Activated effector memory CD4-positive, alpha-beta T cell treated with anti-CD3 and anti-CD28 coated beads, Interleukin-2, amount 50 U/mL, for 16 hours (primary cell): ENCODE results near the gene LMAN1L.

Source experiments
- DNase-seq: peaks from one replicate; pipeline ENCODE4 v3.0.0-alpha.2; 2020

Gene LMAN1L

DNA sequence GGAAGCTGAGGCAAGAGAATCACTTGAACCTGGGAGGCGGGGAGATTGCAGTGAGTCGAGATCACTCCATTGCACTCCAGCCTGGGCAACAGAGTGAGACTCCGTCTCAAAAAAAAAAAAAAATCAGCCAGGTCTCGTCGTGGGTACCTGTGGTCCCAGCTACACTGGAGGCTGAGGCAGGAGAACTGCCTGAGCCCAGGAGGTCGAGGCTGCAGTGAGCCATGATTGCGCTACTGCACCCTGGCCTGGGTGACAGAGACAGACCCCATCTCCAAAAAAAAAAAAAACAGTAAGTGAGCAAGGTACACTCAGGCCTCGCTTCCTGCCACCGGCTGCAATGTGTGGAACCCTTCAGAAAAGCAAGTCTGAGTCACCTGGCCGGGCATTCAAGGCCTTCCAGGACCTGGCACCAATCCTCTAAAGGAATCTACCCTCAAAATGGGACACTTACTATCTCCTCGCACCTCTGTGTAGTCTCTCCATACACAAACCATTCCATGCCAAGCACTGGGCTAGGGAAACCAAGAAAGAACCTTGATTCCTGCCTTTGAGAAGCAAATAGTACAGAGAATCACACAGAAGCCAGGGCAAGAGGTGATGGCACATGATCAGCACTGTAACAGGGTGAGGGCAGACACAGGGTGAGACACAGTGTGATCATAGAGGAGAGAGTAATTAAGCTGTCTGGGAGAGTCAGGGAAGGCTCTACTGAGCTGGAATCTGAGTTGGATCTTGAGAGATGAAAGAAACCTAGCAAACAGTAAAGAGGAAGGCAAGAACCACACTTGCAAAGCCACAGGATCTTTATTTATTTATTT, 50.8 kb downstream of the LMAN1L start:
- DNase-seq, result no peak

DNA sequence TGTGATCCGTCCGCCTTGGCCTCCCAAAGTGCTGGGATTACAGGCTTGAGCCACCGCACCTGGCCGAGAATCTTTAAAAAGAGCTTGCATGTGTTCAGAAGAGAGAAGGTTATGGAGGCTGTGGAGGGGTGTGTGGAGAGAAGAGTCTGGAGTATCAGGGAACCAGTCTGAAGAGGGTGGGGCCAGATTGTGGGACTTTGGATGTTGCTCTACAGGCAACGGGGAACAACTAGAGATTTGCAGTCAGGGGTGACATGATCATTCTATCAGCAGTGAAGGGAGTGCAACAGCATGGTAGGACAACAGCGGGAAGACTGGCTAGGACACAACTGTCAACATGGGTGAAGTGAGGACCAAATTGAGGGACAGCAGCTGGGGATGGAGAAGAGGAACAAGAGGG, 51.7 kb downstream of the LMAN1L start:
- DNase-seq, result no peak

DNA sequence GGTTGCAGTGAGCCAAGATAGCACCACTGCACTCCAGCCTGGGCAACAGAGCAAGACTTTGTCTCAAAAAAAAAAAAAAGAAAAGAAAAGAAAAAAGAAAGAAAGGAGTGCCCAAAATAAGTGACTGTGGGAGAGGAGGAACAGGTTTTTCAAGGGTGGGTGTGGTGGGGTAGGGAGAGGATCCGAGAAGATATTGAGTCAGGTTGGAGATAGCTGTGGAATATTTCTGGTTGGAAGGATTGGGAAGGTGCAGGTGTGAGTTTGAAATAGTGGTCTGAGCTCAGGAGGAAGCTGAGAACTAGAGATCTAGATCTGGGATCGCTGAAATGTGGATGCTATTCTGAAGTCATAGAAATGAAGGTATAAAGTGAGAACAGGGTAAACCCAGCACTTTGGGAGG, 52.7 kb downstream of the LMAN1L start:
- DNase-seq, result no peak

GRCh38 chr15:74866090-74866489, 53.5 kb downstream of the LMAN1L start:
- DNase-seq, result no peak

GRCh38 chr15:74867466-74868038, 54.9 kb downstream of the LMAN1L start:
- no peak for DNase-seq

DNA sequence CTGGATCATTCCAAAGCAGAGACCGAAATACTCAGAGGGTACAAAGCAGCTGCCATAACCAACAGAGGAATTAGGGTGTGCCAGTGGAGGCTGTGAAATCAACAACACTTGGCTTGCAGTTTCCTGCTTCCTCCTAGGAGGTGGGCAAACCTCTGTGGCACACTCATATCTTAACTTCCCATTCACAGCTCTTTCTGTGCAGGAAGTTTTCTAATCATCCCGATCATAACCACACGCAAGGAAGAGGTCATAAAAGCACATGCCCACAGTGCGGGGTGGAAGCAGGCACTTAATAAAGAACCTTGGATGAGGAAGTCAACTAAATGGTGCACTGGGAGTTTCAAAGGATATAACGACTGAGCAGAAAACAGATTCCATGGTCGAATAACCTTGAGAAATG, 55.4 kb downstream of the LMAN1L start:
- DNase-seq, result no peak

GRCh38 chr15:74869372-74869725, 56.7 kb downstream of the LMAN1L start:
- DNase-seq, result no peak

DNA sequence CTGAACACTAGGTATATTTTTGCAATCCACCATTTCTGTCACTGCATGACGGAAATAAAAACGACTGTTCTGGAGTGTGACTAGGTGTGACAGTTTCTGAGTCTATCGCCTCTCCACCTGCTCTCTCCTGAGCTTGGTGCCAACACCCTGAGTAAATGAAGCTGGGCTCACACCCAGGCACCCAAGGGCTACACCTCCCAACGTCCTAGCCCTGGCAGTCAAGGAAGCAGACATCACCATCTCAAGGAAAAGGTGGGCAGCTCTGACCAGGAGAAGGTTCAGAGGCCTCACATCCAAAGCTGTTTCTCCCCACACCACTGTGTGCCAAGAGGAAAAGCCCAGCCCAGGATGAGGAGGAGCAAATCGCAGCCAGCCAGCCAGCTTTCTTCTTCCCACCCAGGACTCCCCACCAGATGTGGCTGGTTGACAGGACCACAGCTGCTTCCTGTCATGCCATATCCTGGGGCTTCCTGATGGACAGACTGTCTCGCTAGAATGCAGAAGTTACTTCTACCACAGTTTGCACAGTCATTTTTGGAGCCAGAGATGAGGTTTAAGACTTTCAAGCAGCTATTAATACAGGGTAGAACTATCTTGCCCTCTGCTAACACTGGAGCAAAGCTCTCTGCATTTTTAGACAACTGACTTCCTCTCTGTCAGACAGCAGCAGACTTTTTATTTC, 57.2 kb downstream of the LMAN1L start:
- peak; percentile 71 for DNase-seq

DNA sequence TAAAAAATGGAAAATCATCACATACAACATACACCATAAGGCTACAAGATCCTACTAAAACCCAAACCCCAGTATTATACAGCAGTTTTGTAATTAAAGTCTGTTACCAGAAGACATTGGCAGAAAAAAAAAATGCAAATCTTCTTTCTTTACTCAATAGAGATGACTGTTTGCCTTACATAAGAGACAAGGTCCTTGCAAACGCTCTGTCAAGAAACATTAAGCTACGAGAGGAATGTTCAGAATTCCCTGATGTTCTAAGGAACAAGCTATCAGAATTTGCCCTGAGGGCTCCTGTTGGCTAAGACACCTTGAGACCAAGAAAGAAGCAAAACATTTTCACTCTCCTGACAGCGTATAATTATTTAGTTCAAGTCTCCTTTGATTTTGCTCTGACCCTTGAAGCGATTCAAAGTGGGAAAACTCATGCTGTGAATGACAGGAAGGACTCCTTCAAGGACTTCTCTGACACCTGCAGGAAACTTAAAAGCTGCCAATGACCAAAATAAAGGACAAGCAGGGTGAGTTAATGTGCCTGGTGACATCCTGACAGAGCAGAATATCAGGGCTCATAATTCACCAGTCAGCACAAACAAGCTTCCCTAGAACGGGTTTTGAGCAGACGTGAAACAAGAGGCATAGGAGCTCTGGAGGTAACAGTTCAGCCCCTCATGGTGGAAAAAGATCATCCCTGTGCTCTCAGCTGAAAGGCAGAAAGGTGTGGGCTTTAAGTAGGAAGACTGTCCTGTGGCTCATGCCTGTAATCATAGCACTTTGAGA, 58.0 kb downstream of the LMAN1L start:
- no peak for DNase-seq

DNA sequence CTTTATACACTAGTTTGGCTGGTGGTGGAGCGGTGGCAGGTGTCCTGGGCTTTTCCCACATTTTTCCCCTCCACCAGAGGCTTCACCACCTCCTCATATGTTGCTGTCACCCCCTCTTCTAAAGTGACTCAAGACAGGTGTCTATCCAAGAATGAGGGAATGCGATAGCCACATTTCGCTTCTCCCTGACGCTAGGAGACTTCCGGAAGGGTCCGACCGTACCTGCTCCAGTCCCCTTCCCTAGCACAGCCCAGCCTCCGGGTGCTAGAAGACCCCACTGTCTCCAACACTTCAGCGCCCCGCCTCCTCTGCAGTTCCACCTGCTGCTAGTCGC, 60.0 kb downstream of the LMAN1L start:
- no peak for DNase-seq

GRCh38 chr15:74873036-74873755, 60.6 kb downstream of the LMAN1L start, which contains the start of gene SCAMP2:
SCAMP2 (minus strand) TSS chr15:74873365; CDS start chr15:74873255, 110 bp downstream.
- DNase-seq, result peak; percentile 96

DNA sequence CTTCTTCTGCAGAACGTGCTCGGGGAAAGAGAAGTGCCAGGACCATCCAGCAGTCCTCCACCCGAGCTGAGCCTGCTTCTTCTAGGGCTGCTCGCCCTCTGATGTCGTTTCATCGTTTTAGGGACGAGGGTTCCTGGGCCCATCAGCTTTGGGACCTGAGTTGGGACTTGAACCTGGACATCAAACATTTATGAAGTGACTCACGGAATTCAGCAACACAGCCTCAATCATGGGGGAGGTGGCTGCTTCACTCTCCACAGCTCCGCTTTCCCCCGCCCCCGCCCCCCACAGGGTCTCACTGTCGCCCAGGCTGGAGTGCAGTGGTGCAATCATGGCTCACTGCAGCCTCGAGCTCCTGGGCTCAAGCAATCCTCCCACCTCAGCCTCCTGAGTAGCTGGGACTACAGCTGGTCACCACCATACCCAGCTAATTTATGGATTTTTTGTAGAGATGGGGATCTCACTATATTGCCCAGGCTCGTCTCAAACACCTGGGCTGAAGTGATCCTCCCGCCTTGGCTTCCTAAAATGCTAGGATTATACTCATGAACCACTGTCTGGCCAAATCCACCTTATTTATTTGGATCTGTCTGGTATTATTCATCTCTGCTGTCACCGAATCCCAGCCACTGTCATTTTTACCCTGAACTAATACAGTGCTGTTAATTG, 61.3 kb downstream of the LMAN1L start:
- peak; percentile 69 for DNase-seq
